ENCODE data around the gene SRSF7. TPM values are rescaled to one million over a fixed set of nuclear protein-coding genes. Genes with fewer than 3 reads are reported as not detected.
A peak's percentile ranks its signal among the peaks of the same experiment; 100 is the strongest.

SRSF7 gene
- total and polyA plus RNA-seq, 9 of the 15 experiments (the other 6 are each of a cell fraction or from before 2014, with no cell fraction given) = 219 to 726 (median 375) TPM

GRCh38 chr2:38744399-38744780 lies 6.8 kb downstream of the SRSF7 start:
- Histone ChIP-seq H3K27me3 (ENCODE audit: control insufficient read depth in 2 of 2, insufficient read depth in 2 of 2, low read length in 2 of 2) (no peaks in the 10 kb centered on the region), H3K9me1 (ENCODE audit: control insufficient read depth, insufficient read depth, low read length) (no peaks in the 10 kb centered on the region), H2AFZ (ENCODE audit: low read depth, low read length) (no peak overlapping the region), H3K36me3 (ENCODE audit: control insufficient read depth, insufficient read depth, low read length) (peaks cover 84% of the 10 kb centered on the region), H3K79me2 (ENCODE audit: control insufficient read depth, insufficient read depth, low read length) (peaks cover 53% of the 10 kb centered on the region), H3K4me3 (no peak overlapping the region), H4K20me1 (replicated peaks; ENCODE audit: control insufficient read depth, insufficient read depth, low read length) (peaks cover 26% of the 10 kb centered on the region), H3K9ac (ENCODE audit: insufficient read depth in 1 of 2, low read depth in 2 of 2, low read length in 2 of 2) (no peak overlapping the region), H3K4me2 (ENCODE audit: insufficient read depth, low read length) (no peak overlapping the region), H3K4me1 (replicated peaks in 1 of 2; ENCODE audit: control insufficient read depth in 2 of 2, insufficient read depth in 2 of 2, low read length in 2 of 2) (peaks cover 0 to 21% of the 10 kb centered on the region in 2 experiments; a peak in 2 of 5 replicates), H3K9me3 (replicated peaks; ENCODE audit: control insufficient read depth, insufficient read depth, low read depth, low read length) (peaks cover 3% of the 10 kb centered on the region; the same call in 1 of the 2 replicates), H3K27ac (ENCODE audit: extremely low read depth, low read depth, low read length) (no peak overlapping the region)
- FAIRE-seq = no peak
- in situ Hi-C loops (cut with MboI) (loop anchor here (10.0 to 25.0 kb wide), 2 partner anchors 420 to 757 kb away; no protein-coding TSS in a partner anchor), intact Hi-C loops (cut with micrococcal nuclease) (loop anchor here (5.0 to 10.0 kb wide), 2 partner anchors 427 to 480 kb away; no protein-coding TSS in a partner anchor)
- no TSS peak for BruUV-seq (replicated peaks)
- peak; percentile 44; the same call in 1 of the 2 replicates for TF ChIP-seq NFXL1 (CRISPR knock-in tag; IDR thresholded peaks at IDR 0.05)
- TF ChIP-seq POLR2AphosphoS5 (IDR thresholded peaks at IDR 0.05; ENCODE audit: control insufficient read depth, insufficient read depth, low read depth, low read length) = peak; percentile 20; the same call in 1 of the 2 replicates
- no peak for TF ChIP-seq LCOR (CRISPR knock-in tag; IDR thresholded peaks at IDR 0.05)
- TF ChIP-seq RBFOX2 (IDR thresholded peaks at IDR 0.05; ENCODE audit: low read depth, low read length) = 0 out of 2 replicates have a peak, but pooled peaks have one; percentile 27
- TF ChIP-seq POLR2A (conservative IDR thresholded peaks at IDR 0.05) = peak; percentile 10
- no peak for TF ChIP-seq ELF4 (CRISPR knock-in tag; IDR thresholded peaks at IDR 0.05)
- TF ChIP-seq KHSRP (IDR thresholded peaks at IDR 0.05) = 0 out of 2 replicates have a peak, but pooled peaks have one; percentile 29
- TF ChIP-seq THRB (CRISPR knock-in tag; conservative IDR thresholded peaks at IDR 0.05) = 0 out of 2 replicates have a peak, but pooled peaks have one; percentile 39
- WGBS (ENCODE audit: insufficient coverage, low coverage, missing lambda C conversion rate) = 46% methylated on average over 2 of the region's 2 CpGs
- ChIA-PET POLR2A (interaction anchor here (0.7 to 3.9 kb wide), 10 partner anchors 10 to 427 kb away, joined by 3 to 22 read pairs (median 5); partner anchors contain the start of genes DHX57 and MORN2), CTCF (ENCODE audit: low intra/inter-chr PET ratio) (no interaction called here)
- DNase-seq (ENCODE audit: extremely low read depth in 1 of 4, low spot score in 3 of 4) = no peak
- ATAC-seq = peak; percentile 7

All from K562 (cell line).